GM21576 (cell line): ENCODE measurements around the gene TENT4B.
"Not testable (repeated sequence)": the region's sequence is repeated elsewhere in the genome, so short reads cannot be mapped to it uniquely, and the experiment has no call there.

Source experiments
- ATAC-seq: cut with Tn5 transposase; IDR thresholded peaks from one replicate; pipeline ENCODE4 v1.9.1; 2021; ENCODE audit warnings: mild to moderate bottlenecking, moderate library complexity; ENCODE audit not compliant: unreplicated experiment

TENT4B gene

DNA sequence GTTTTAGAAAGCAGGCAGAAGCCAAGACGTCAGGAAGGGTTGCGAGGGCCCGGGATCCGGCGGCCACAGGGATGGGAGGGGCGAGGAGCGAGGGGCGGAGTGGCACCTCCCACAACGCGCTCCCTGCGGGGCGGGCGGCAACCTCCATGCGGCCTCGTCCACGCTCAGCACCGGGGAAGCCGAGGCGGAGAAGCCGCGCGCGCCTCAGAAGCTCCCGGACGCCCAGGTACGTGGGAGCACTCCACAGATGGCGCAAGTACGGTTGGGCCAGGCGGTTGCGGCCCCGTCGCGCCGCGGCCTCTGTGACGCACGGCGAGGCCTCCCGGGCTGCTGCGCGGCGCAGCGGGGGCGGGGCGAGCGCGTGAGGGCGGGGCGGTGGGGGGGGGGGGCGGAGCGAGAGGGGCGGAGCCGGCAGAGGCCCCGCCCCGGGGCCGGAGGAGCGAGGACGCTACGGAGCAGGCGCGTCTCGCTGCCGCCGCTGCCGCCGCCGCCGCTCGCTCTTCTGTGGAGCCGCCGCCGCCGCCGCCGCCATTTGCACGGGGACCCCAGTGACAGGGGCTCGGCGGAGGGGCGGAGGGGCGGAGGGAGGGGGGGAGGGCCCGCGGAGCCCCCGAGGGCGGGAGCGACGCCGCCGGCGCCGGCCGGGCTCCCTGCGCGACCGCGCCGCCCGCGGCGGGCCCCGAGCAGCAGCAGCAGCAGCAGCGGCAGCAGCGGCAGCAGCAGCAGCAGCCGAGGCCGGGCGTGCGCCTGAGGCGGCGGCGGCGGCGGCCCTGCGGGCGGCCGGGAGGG, at the start of gene TENT4B:
TENT4B (plus strand) TSS at position 500 of the 789 bp plus-strand sequence. CDS start 316 bp downstream, outside the sequence.
- peak; percentile 78 for ATAC-seq

DNA sequence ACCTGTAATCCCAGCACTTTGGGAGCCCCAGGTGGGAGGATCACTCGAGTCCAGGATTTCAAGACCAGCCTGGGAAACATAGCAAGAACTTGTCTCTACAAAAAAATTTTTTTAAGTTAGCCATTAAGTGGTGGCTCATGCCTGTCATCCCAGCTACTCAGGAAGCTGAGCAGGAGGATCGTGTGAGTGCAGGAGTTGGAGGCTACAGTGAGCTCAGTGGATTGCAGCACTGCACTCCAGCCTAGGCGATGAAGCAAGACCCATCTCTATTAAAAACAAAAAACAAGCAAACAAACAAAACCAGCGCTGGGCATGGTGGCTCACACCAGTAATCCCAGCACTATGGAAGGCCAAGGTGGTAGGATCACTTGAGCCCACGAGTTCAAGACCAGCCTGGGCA, 49.3 kb upstream of the TENT4B start:
- ATAC-seq = no peak

DNA sequence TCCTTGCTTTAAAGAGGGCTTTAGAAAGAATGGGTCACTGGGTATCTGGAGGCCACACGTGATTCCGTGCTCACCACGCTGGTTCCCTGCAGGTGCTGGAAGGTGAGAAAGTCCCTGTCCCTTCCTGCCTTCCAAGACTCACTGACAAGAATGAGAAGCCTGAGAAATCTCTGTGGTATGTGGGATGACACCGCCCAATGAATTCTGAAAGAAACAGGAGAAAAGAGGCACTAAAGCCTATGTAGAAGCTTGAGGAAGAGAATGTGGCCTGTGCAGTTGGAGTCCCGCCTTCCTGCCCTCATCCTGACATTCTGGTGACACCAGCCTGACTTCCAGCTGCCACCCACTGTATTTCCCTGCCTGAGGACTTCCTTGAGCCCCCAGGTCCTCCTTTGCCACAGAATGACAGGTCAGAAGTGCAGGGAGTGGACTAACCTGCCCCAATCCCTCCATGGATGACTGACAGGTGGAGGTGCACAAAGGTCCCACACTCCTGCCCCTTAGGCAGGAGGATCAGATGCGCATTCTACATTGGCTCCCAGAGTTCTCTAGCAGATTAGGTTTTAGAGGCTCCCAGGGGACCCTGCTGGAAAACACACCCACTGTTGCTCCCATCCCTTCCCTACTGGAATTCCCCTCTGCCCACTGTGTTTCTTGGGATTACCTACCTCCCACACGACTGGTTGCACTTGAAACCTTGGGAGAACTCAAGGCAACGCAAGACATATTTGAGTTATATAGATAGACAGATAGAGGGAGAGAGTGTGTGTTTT, 38.6 kb upstream of the TENT4B start:
- ATAC-seq = no peak

DNA sequence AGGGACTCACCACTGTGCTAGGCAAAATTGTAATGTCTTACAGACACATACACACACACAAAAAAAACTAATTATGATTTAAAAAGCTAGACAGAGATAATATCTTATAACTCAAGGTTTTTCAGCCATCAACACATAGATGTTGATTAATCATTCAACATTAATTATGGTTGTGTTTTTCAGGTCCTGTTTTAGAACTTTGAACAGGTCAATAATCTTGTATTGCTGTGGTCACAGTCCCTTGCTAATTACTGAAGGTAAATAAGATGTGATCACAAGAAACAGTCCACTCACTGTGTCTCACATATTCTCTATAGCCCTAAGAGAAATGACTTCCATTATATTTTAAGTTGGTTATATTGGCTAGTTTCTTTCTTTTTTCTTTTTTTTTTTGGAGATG, 32.4 kb upstream of the TENT4B start:
- no peak for ATAC-seq

DNA sequence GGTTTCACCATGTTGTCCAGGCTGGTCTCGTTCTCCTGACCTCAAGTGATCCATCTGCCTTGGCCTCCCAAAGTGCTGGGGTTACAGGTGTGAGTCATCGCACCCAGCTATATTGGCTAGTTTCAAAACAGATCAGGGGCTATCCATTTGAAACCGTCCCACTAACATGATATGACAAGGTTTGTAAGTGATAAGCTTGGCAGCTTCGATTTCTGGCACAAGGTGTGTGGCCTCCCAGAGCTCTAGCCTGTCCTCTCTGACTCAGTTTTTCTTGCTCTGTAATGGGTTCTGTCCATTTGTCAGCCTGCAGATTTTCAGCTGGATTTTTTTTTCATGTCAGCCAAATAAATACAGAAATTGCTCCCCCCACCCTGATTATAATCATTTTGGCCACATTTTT, 31.8 kb upstream of the TENT4B start:
- ATAC-seq = peak; percentile 45

DNA sequence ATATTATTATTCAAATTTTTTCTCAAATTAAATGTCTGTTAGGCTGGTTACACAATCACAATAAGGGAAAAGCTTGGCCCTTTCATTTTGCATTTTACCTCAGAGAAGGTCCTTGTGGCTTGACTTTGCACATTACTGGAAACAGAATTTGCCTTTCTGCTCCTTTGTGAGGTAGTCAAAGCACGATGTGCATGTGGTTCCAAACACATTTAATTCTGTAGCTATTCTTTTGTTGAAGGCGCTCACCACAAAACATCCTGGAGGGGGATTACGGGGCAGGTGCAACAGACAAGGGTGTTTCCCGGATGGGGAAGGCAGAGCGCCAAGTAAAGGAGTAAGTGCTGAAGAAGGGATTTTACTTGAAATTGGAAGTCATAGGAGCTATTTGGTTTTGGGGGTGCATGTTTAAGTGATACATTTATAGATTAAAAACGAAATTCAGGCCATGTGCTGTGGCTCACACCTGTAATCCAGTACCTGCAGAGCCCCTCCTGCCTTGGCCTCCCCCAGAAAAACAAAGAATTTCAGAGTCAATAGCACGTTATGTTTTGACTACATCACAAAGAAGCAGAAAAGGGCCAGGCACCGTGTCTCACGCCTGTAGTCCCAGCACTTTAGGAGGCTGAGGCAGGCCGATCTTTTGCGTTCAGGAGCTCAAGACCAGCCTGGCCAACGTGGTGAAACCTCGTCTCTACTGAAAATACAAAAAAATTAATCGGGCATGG, 31.2 kb upstream of the TENT4B start:
- ATAC-seq = peak; percentile 40

DNA sequence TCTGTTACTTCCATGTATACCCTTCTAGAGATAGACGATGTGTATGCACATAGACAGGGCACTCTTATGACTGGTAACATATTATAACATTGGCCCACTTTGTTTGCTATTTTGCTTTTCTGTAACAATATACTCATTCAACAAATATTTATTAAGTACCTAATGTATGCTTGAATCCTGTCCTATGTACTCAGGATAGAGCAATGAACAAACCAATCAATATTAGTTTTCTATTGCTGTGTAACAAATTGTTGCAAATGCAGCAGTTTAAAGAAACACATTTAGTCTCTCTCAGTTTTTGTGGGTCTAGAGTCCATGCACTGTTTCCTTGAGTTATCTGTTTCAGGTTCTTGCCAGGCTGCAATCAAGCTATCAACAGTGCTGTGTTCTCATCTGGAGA, 29.7 kb upstream of the TENT4B start:
- ATAC-seq = no peak

DNA sequence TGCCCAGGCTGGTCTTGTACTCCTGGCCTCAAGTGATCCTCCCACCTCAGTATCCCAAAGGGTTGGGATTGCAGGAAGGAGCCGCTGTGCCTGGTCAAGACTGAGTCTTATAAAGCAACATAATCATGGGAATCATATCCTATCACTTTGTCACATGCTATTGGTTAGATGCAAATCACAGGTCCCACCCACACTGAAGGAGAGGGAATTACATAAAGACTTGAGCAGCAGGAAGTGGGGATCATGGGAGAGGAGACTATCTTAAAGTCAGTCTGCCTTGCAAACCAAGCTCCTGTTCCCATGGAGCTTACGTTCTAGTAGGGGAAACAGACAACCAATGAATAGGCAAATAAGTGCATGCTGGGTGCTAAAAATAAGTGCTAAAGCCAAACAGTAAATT, 28.3 kb upstream of the TENT4B start:
- ATAC-seq = no peak

DNA sequence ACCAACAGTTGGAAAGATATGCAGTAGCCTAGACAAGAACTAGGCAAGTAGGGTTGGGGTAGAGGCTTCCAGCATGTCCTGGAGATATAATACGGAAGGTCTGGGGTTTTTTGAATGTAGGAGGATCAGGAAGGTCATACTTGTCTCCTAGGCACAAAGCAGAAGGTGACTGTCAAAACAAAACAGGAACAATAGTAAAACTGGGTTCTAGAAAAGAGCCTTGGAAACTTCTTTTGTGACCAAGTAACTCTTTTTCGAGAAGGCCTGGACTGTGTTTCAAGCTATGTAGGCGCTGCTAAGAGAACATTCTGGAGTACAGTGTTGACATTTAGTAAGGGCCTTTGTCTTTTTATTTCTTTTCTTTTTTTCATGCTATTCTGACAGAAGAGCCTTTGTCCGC, 26.9 kb upstream of the TENT4B start:
- ATAC-seq = no peak

DNA sequence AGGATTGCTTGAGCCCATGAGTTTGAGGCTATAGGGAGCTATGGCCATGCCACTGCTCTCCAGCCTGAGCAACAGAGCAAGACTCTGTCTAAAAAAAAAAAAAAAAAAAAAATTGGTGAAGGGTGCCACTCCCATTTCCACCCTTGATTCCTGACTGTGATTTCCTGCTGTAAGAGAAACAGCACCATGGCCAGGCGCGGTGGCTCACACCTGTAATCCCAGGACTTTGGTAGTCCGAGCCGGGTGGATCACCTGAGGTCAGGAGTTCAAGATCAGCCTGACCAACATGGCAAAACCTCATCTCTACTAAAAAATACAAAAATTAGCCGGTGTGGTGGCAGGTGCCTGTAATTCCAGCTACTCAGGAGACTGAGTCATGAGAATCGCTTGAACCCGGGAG, 20.5 kb upstream of the TENT4B start:
- ATAC-seq = not testable (repeated sequence)

DNA sequence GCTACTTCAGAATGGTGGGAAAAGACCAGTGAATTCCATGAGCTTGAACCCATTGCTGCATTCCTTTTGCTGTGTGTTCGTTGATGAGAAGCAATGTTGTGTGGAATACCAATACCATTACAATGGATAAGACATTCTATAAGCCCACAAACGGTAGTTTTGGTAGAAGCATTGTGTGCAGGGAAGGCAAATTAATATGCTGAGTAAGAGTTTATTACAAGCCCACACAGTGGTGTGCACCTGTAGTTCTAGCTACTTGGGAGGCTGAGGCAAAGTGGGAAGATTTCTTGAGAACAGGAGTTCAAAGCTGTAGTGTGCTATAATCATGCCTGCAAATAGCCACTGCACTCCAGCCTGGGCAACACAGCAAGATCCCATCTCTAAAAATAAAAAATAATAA, 19.9 kb upstream of the TENT4B start:
- no peak for ATAC-seq

DNA sequence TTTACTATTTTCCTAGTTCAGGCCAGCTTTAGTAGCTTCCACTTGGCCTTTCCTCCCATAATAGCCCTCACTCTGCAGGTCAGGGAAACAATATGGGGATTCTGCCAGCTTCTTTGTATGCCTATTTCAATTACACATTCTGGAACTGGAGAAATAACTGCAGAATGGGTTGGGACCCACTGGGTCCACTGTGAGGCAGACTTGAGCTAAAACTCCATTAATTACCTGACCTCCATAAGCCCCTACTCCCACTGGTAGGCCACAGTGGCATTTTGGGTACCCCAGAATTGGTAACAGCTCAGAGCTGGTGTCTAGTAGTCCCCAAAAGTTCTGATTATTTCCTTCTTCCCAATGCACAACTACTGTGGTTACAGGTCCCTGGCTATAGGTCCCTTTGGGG, 16.7 kb upstream of the TENT4B start:
- ATAC-seq = no peak

DNA sequence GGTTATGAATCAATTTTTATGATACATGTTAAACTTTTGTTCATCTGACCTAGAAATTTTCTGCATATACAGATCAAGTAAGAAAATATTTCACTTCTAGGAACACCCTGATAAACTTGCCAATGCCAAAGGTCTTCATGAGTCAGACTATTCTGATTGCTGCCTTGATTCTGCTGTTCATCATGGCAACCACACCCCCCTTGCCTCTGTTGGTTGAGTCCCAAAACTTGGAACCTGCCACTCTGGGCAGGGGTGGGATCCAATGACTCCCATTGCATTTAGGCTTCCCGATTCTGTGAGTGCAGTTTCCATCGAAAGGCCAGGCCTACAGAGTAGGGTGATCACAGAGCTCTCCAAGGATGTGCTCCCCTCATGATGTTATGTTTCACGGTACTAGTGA, 15.8 kb upstream of the TENT4B start:
- no peak for ATAC-seq

DNA sequence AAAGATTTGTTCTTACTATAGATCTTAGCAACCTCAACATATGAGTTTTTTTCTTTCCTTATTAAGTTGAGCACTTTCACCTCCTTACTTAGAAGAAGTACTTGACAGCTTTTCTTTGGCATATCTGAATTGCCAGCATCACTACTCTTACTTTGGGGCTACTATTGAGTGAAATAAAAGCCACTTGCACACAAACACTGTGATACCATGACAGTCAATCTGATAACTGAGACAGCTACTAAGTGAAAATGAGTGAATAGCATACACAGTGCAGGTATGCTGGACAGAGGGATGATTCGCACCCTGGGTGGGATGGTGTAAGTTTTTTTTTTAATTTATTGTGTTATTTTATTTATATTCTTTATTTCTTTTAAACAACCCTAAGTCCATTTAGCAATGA, 13.5 kb upstream of the TENT4B start:
- ATAC-seq = no peak

DNA sequence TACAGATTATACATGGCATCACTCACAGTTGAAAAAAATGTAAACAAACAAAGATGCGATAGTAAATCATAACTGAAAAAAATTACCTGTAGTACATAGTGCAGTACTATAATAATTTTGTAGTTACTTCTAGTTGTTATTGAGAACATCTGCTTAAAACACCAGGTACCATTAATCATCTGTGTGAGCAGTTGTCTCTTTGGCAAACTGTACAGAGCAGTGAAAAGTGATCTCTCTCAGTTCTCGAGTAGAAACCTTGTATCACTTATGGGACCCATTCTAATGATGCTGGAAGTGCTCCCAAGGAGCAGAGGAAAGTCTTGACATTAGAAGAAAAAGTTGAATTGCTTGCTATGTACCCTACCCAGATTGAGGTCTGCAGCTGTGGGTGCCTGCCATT, 8.9 kb upstream of the TENT4B start:
- ATAC-seq = no peak

DNA sequence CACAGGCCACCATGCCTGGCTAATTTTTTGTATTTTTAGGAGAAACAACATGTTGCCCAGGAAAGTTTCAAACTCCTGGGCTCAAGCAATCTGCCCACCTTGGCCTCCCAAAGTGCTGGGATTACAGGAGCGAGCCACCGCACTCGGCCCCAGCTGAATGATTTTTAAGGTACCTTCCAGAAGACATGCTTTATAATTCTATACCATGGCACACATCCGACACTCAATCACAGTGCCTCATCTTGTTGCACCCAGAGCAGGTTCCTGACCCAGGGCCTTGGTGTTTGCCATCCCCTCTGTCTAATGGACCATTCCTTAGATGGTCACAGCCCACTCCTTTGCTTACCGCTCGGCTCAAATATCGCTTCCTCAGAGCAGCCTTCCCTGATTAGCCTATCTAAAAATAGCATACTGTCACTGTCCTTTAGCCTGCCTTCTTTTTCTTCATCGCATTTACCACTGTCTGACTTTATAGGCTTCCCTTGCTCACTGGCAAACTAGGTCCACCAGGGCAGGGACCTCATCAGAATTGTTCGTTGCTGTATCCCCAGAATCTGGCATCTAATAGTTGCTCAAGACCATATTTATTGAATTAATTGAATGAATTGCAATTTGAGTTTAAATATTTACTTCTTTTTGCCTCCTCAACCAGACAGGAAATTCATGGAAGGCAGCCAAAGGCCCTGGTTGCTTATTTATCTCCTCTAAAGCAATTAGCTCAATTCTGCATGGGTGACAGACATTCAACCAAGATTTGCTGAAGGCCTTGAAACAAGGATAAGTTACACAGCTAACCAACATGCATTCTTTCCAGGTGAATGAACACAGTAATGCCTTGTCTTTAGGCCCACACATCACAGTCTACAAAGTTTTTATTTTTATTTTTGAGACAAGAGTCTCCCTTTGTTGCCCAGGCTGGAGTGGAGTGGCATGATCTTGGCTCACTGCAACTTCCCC, 6.3 kb upstream of the TENT4B start:
- no peak for ATAC-seq

DNA sequence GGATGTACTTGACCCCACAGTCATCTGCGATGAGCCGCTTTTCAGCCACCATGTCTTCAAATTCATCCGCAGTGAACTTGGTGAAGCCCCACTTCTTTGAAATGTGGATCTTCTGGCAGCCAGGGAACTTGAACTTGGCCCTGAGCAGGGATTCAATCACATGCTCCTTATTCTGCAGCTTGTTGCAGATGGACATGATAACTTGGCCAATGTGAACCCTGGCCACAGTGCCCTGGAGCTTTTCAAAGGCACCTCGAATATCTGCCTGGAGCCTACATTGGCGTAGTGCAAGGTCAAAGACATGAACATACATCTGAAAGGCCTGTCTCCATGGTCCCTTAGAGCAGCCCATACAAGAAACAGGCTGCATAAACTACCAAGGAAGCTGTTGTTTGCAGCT, 1.8 kb upstream of the TENT4B start:
- ATAC-seq = no peak

DNA sequence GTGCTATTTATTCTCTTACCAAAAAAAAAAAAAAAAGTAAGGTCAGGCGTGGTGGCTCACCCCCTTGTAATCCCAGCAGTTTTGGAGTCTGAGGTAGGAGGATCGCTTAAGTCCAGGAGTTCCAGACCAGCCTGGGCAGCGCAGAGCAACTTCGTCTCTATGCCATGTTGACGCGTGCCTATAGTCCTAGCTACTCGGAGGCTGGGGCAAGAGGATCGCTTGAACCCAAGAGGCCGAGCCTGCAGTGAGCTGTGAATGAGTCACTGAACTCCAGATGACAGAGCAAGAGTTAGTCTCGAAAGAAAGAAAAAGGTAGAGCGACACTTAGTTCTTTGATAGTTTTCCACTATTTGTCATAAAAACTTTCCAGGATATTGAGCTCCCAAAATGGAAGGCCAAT, 1.4 kb upstream of the TENT4B start:
- no peak for ATAC-seq

DNA sequence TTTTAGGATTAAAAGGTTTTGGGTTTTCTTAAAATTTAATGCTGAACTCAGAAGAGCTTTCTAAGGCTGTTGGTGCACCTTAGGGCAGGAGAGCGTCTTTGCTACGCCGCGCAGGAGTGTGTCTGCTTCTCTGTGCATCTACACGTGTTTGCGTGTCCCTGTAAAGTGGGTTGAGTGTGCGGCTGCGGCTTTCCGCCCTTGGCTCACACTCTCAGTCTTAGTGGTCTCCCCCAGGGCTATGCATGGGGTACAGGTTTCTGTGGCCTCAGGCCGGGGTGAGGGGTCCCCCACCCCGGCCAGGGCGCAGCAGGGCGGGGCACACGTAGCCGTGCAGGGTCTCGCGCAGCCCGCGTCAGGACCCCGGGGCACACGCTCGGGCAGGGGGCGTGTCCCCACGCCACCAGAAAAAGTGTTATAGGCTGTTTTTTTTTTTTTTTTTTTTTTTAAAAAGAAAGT, 727 bp upstream of the TENT4B start:
- peak; percentile 49 for ATAC-seq

DNA sequence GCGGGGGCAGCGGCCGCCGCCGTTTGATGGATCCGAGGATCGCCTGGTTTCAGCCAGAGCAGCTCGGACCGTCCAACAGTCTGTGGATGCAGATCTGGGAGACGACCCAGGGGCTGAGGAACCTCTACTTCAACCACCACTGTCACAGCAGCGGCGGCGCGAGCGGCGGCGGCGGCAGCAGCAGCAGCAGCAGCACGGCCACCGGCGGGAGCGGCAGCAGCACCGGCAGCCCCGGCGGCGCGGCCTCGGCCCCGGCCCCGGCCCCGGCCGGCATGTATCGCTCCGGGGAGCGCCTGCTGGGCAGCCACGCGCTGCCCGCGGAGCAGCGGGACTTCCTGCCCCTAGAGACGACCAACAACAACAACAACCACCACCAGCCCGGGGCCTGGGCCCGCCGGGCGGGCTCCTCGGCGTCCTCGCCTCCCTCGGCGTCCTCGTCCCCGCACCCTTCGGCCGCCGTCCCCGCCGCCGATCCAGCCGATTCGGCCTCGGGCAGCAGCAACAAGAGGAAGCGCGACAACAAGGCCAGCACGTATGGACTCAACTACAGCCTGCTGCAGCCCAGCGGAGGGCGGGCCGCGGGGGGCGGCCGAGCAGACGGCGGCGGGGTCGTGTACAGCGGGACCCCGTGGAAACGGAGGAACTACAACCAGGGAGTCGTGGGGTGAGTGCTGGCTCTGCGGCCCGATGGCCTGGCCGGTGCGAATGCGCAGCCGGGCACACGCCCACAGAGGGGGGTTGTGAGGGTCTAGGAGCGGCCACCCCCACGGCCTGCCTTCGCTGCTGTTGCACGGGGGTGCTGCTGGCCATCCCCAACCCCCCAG, 702 bp downstream of the TENT4B start:
- ATAC-seq = peak; percentile 10
